Measurements from ENCODE around the gene ARID5A.

DNA sequence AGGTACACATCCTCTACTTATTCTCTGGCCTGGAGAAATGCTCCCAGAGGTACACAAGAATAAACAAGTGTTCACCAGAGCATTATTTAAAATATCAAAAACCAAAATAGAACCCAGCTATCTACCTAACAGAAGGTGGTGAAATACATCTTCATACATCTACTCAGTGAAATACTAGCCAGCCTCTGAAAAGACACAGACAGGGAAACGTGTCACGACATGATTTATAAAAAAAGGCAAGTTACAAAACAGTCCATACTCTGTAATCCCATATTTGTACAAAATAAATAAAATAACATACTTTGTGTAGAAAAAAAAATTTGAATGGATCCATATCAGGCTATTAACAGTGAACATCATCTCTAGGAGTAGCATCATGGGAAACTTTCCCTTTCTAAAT is 63.4 kb downstream of the ARID5A start:
- TF ChIP-seq, protein P1, sequence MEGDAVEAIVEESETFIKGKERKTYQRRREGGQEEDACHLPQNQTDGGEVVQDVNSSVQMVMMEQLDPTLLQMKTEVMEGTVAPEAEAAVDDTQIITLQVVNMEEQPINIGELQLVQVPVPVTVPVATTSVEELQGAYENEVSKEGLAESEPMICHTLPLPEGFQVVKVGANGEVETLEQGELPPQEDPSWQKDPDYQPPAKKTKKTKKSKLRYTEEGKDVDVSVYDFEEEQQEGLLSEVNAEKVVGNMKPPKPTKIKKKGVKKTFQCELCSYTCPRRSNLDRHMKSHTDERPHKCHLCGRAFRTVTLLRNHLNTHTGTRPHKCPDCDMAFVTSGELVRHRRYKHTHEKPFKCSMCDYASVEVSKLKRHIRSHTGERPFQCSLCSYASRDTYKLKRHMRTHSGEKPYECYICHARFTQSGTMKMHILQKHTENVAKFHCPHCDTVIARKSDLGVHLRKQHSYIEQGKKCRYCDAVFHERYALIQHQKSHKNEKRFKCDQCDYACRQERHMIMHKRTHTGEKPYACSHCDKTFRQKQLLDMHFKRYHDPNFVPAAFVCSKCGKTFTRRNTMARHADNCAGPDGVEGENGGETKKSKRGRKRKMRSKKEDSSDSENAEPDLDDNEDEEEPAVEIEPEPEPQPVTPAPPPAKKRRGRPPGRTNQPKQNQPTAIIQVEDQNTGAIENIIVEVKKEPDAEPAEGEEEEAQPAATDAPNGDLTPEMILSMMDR (conservative IDR thresholded peaks at IDR 0.05 in 1 of 2, IDR thresholded peaks at IDR 0.05 in 1 of 2; ENCODE audit: extremely low read depth in 1 of 2, insufficient read depth in 1 of 2, low read depth in 1 of 2, low read length in 2 of 2): no peak
- no peak for TF ChIP-seq EZH2 (IDR thresholded peaks at IDR 0.05; ENCODE audit: borderline replicate concordance, low read length)

Data from mammary epithelial cell (primary cell).